IMR-90 (cell line): Measurements from ENCODE around the gene KCNQ5. TPM values are rescaled to one million over a fixed set of nuclear protein-coding genes. Genes with fewer than 3 reads are reported as not detected.

ENCODE experiments used
- ATAC-seq: fragments of 200-7000 bp; cut with Tn5 transposase; 2 replicates; pipeline ENCODE4 v1.9.1; 2020; ENCODE audit warnings: low read depth, mild to moderate bottlenecking, moderate library complexity
- BruUV-seq: library from RNA; stranded (reverse); fragments of 400-500 nt; replicated peaks from 2 replicates; lab custom pipeline; 2021; lab: Mats Ljungman, UMichigan
- CTCF ChIA-PET: fragments of 300-600 bp; formaldehyde crosslinking; extraction: SDS; loops from one replicate; lab custom pipeline; 2021; ENCODE audit warnings: antibody characterized with exemption; lab: Yijun Ruan, JAX
- POLR2A ChIA-PET: fragments of 300-600 bp; sonication (Branson Sonifier 250); formaldehyde crosslinking; loops from one replicate; lab custom pipeline; 2022; ENCODE audit warnings: antibody characterized with exemption; ENCODE audit not compliant: unreplicated experiment; lab: Charles Lee
- DNase-seq: peaks from one replicate; pipeline ENCODE4 v3.0.0; 2013
- H2AFZ ChIP-seq: replicated peaks from 2 replicates; pipeline ENCODE3; 2013; ENCODE audit warnings: low read length, mild to moderate bottlenecking; ENCODE audit not compliant: poor library complexity
- H2AK5ac ChIP-seq: 2 replicates; pipeline ENCODE4 v1.6.1; 2013; ENCODE audit warnings: low read depth, low read length, inconsistent platforms
- H2AK9ac ChIP-seq: replicated peaks from 2 replicates; pipeline ENCODE3; 2013; ENCODE audit warnings: mild to moderate bottlenecking, low read depth, low read length, moderate library complexity; ENCODE audit not compliant: poor library complexity
- H2BK120ac ChIP-seq: 2 replicates; pipeline ENCODE4 v1.6.1; 2013; ENCODE audit warnings: low read depth, low read length, inconsistent platforms
- H2BK15ac ChIP-seq: 3 replicates; pipeline ENCODE4 v1.6.1; 2013; ENCODE audit warnings: low read depth, low read length, inconsistent platforms
- H2BK20ac ChIP-seq: 2 replicates; pipeline ENCODE4 v1.6.1; 2013; ENCODE audit warnings: low read depth, mild to moderate bottlenecking, inconsistent platforms, low read length, moderate library complexity
- H2BK5ac ChIP-seq: 2 replicates; pipeline ENCODE4 v1.6.1; 2013; ENCODE audit warnings: mild to moderate bottlenecking, low read depth, low read length, inconsistent platforms; ENCODE audit not compliant: poor library complexity, severe bottlenecking
- H3K14ac ChIP-seq: replicated peaks from 2 replicates; pipeline ENCODE4 v1.6.1; 2013; ENCODE audit warnings: low read depth, low read length, inconsistent platforms
- H3K18ac ChIP-seq: 2 replicates; pipeline ENCODE4 v1.6.1; 2013; ENCODE audit warnings: low read depth, low read length, control low read depth
- H3K23ac ChIP-seq: 2 replicates; pipeline ENCODE4 v1.6.1; 2013; ENCODE audit warnings: low read depth, low read length, inconsistent platforms
- H3K27ac ChIP-seq: 2 replicates; pipeline ENCODE4 v1.5.1; 2013; ENCODE audit warnings: mild to moderate bottlenecking, control low read depth, low read length; ENCODE audit not compliant: insufficient read depth
- H3K27me3 ChIP-seq: 2 replicates; pipeline ENCODE4 v1.6.1; 2013; ENCODE audit warnings: low read length; ENCODE audit not compliant: control insufficient read depth, insufficient read depth
- H3K36me3 ChIP-seq: 2 replicates; pipeline ENCODE4 v1.6.1; 2013; ENCODE audit warnings: low read length, mixed read lengths; ENCODE audit not compliant: control insufficient read depth, insufficient read depth
- H3K4ac ChIP-seq: 2 replicates; pipeline ENCODE4 v1.6.1; 2013; ENCODE audit warnings: low read depth, low read length, inconsistent platforms
- H3K4me1 ChIP-seq: 2 replicates; pipeline ENCODE4 v1.6.1; 2013; ENCODE audit warnings: low read length, mixed read lengths; ENCODE audit not compliant: control insufficient read depth, insufficient read depth
- H3K4me2 ChIP-seq: 2 replicates; pipeline ENCODE4 v1.6.1; 2013; ENCODE audit warnings: low read depth, mild to moderate bottlenecking, control low read depth, low read length, moderate library complexity
- H3K4me3 ChIP-seq: 2 replicates; pipeline ENCODE4 v1.5.1; 2013; ENCODE audit warnings: low read depth, mild to moderate bottlenecking, control low read depth, low read length, moderate library complexity; ENCODE audit not compliant: insufficient read depth
- H3K56ac ChIP-seq: 2 replicates; pipeline ENCODE4 v1.6.1; 2013; ENCODE audit warnings: low read length, inconsistent platforms; ENCODE audit not compliant: insufficient read depth; ENCODE audit errors: extremely low read depth
- H3K79me1 ChIP-seq, 2 experiments: 2 replicates each; pipeline ENCODE4 v1.6.1; 2013; ENCODE audit warnings: low read length in 2 of 2, inconsistent platforms in 1 of 2, low read depth in 1 of 2
- H3K9ac ChIP-seq: 2 replicates; pipeline ENCODE4 v1.6.1; 2013; ENCODE audit warnings: low read depth, low read length, control low read depth
- H3K9me1 ChIP-seq: 2 replicates; pipeline ENCODE4 v1.6.1; 2013; ENCODE audit warnings: low read length, inconsistent platforms; ENCODE audit not compliant: insufficient read depth
- H3K9me3 ChIP-seq: 2 replicates; pipeline ENCODE4 v1.6.1; 2013; ENCODE audit warnings: low read length; ENCODE audit not compliant: control insufficient read depth, insufficient read depth
- H4K20me1 ChIP-seq: 2 replicates; pipeline ENCODE4 v1.6.1; 2013; ENCODE audit warnings: low read length, inconsistent platforms; ENCODE audit not compliant: insufficient read depth
- H4K5ac ChIP-seq: 2 replicates; pipeline ENCODE4 v1.6.1; 2013; ENCODE audit warnings: mild to moderate bottlenecking, low read depth, low read length, control low read depth
- H4K8ac ChIP-seq, 2 experiments: 2 replicates each; pipeline ENCODE4 v1.6.1; 2013; ENCODE audit warnings: low read depth in 2 of 2, low read length in 2 of 2, control low read depth in 1 of 2, inconsistent platforms in 1 of 2
- H4K91ac ChIP-seq: 2 replicates; pipeline ENCODE4 v1.6.1; 2013; ENCODE audit warnings: low read depth, low read length, inconsistent platforms; ENCODE audit not compliant: insufficient read depth
- BHLHE40 ChIP-seq: fragments of 150-350 bp; IDR thresholded peaks from 2 replicates; pipeline ENCODE4 v1.6.1; 2016; ENCODE audit warnings: mild to moderate bottlenecking, low read depth, low read length
- WGBS, 2 experiments: methylation state at CpG; one replicate each; pipeline versions ENCODE4 v1.1.5 to v1.1.7; 2013; ENCODE audit warnings: missing lambda C conversion rate in 2 of 2; ENCODE audit not compliant: insufficient read length in 1 of 2; ENCODE audit errors: extremely low coverage in 2 of 2; 5-methylcytosine and 5-hydroxymethylcytosine counted together
- dilution Hi-C: fragments of 300-500 bp; cut with HindIII; formaldehyde crosslinking; loops from one replicate; pipeline ENCODE4 v1.14.3; 2018; ENCODE audit warnings: low sequenced_read_pairs; ENCODE audit not compliant: unreplicated experiment
- in situ Hi-C: fragments of 300-500 bp; cut with MboI; formaldehyde crosslinking; loops from 3 replicates; pipeline ENCODE4 v1.14.3; 2019; ENCODE audit warnings: low sequenced_read_pairs, inconsistent platforms, mixed read lengths
- intact Hi-C: fragments of 100-400 bp; cut with micrococcal nuclease; formaldehyde crosslinking; loops from 2 replicates; pipeline ENCODE4 v1.10.0; 2022
- polyA plus RNA-seq, 3 experiments: library from polyadenylated mRNA; depleted of rRNA; stranded (reverse); fragments of >200 nt; gene quantifications; 2 replicates each; pipeline ENCODE4 v1.2.3, GENCODE V29; 2012; ENCODE audit warnings: low replicate concordance in 1 of 3
- total RNA-seq: library from RNA; depleted of rRNA; stranded (reverse); fragments of >200 nt; gene quantifications from 2 replicates; pipeline ENCODE4 v1.2.3, GENCODE V29; 2012

KCNQ5 gene
- total and polyA plus RNA-seq, 2 of the 4 experiments (the other 2 are of a cell fraction): 0.75 to 1.3 TPM

- H4K5ac ChIP-seq: no peak overlapping the region
- no peak overlapping the region for H3K27ac ChIP-seq
- no peak overlapping the region for H2AK5ac ChIP-seq
- no peak overlapping the region for H3K18ac ChIP-seq
- H2BK20ac ChIP-seq: no peak overlapping the region
- ATAC-seq (no peak), DNase-seq (no peak)
- CTCF ChIA-PET: no interaction called here
- in situ Hi-C loops: no loop called here
- BruUV-seq: no TSS peak
- no peaks in the 10 kb centered on the region for H3K4me1 ChIP-seq
- H3K56ac ChIP-seq: no peak overlapping the region
- no peak overlapping the region for H3K14ac ChIP-seq
- WGBS, 2 experiments: no CpG with 5 or more reads among the region's 3 CpGs
- no peak overlapping the region for H2BK120ac ChIP-seq
- no peaks in the 10 kb centered on the region for H3K36me3 ChIP-seq
- no peak overlapping the region for H2AFZ ChIP-seq
- no peak overlapping the region for H3K4ac ChIP-seq
- H3K79me1 ChIP-seq: no peaks in the 10 kb centered on the region; a peak in 1 of 4 replicates
- dilution Hi-C loops: no loop called here
- H3K27me3 ChIP-seq: no peaks in the 10 kb centered on the region
- H4K91ac ChIP-seq: no peak overlapping the region
- no peak overlapping the region for H2BK15ac ChIP-seq
- no peak overlapping the region for H3K4me3 ChIP-seq
- POLR2A ChIA-PET: no interaction called here
- no peak for TF ChIP-seq BHLHE40
- no peak overlapping the region for H2AK9ac ChIP-seq
- H2BK5ac ChIP-seq: no peak overlapping the region
- H4K20me1 ChIP-seq: no peaks in the 10 kb centered on the region
- no peaks in the 10 kb centered on the region for H3K9me3 ChIP-seq
- no peak overlapping the region for H3K4me2 ChIP-seq
- H4K8ac ChIP-seq: no peak overlapping the region
- H3K9me1 ChIP-seq: no peaks in the 10 kb centered on the region
- H3K9ac ChIP-seq: no peak overlapping the region
- intact Hi-C loops: no loop called here
- H3K23ac ChIP-seq: no peak overlapping the region
Observed at GRCh38 chr6:72820153-72820552, 198.3 kb downstream of the KCNQ5 start.
